Right cardiac atrium (tissue), 5 donors: ENCODE measurements around the gene PHC3. TPM values are rescaled to one million over a fixed set of nuclear protein-coding genes. Genes with fewer than 3 reads are reported as not detected.

Experiments used
- ATAC-seq, 2 donors: fragments of 200-7000 bp; cut with Tn5 transposase; one replicate each; pipeline versions ENCODE4 v1.8.0 to v1.9.1; 2020; ENCODE audit warnings: moderate library complexity in 2 of 2, mild to moderate bottlenecking in 1 of 2
- DNase-seq, 3 donors: peaks; one replicate each; pipeline ENCODE4 v3.0.0-alpha.2; 2020
- H3K27ac ChIP-seq: one replicate; pipeline ENCODE4 v1.5.1; 2013; ENCODE audit warnings: mild to moderate bottlenecking, low read length, control low read depth, moderate library complexity
- H3K27me3 ChIP-seq: one replicate; pipeline ENCODE4 v1.6.1; 2013; ENCODE audit not compliant: control insufficient read depth, insufficient read depth
- H3K4me1 ChIP-seq: one replicate; pipeline ENCODE4 v1.6.1; 2013; ENCODE audit warnings: low read length; ENCODE audit not compliant: control insufficient read depth, insufficient read depth
- H3K4me3 ChIP-seq: one replicate; pipeline ENCODE4 v1.5.1; 2013; ENCODE audit warnings: low read length, control low read depth
- H3K9me3 ChIP-seq: one replicate; pipeline ENCODE4 v1.6.1; 2013; ENCODE audit warnings: low read length; ENCODE audit not compliant: control insufficient read depth
- WGBS: extraction: QIAGEN DNeasy Blood & Tissue Kit; methylation state at CpG from one replicate; pipeline ENCODE4 v1.1.7; 2013; 5-methylcytosine and 5-hydroxymethylcytosine counted together
- intact Hi-C, 4 donors: fragments of 100-400 bp; cut with DNase I; formaldehyde crosslinking; loops; one replicate each; pipeline versions ENCODE4 v1.11.0 to v1.14.0; 2022 to 2023
- polyA plus RNA-seq: library from polyadenylated mRNA; stranded (reverse); fragments of 200-250 nt; gene quantifications from one replicate; pipeline ENCODE4 v1.2.3, GENCODE V29; 2013
- total RNA-seq, 4 donors: library from RNA; stranded (reverse); fragmentation: NEBNext Ultra II Directional; extraction: Animal tissue kit (Norgen Biotek cat#: 25700); gene quantifications; one replicate each; pipeline ENCODE4 v1.2.1, GENCODE V29; 2021
- donor health status: healthy with polysubstance abuse.
- donor health status: DM: no; HTN: yes; CAD: no.
- donor health status: DM: no; HTN: no; CAD: no.
- donor health status: DM: no; HTN: yes; CAD: no; lungs with severe emphysema.
- donor health status: DM: yes; HTN: yes; CAD: no.

The PHC3 gene
- total and polyA plus RNA-seq, 5 donors: 6.2 to 62.4 (median 60.5) TPM

GRCh38 chr3:170189398-170190256, 8.1 kb upstream of the PHC3 start:
- WGBS: 87% methylated on average over 4 of the region's 4 CpGs
- DNase-seq (no peak), ATAC-seq (peak; percentile 32 to 38)
- Histone ChIP-seq H3K4me1 (no peaks in the 10 kb centered on the region), H3K4me3 (no peak overlapping the region), H3K27me3 (no peaks in the 10 kb centered on the region), H3K9me3 (no peaks in the 10 kb centered on the region), H3K27ac (no peak overlapping the region)
- intact Hi-C loops: loop anchor here in 1 of 4 donors (5.0 kb wide), 1 partner anchor 33 kb away; the partner anchor contains the start of gene PRKCI

DNA sequence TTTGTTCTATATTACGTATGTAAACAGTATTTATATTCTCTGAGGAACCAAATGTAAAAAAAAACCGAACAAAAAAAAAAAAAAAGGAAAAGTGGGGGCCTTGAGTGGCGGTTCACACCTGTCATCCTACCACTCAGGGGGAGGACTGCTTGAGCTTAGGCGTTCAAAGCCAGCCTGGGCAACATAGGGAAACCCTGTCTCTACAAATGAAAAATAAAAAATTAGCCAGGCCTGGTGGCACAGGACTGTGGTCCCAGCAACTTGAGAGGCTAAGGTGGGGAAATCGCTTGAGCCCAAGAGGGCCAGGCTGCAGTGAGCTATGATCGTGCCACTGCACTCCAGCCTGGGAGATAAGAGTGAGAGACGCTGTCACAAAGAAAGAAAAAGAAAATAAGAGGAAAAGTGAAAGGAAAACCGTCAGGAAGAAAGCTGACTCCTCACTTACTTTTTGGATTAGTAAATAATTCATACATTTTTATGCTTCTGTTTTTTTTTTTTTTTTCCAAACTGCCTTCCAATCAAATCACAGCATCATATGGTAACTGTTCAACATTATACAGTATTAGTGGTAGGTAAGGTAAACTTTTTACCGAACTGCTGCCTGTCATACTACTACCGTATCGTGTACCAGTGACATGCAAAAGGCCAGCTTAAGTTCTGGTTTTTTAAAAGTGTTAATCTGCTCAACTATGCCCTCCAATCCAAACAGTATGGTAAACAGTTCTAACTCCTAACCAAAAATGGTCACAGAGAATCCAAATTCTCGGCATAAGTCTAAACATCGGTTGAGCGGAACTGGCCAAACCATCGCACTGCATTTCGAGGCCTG, 1.2 kb downstream of the PHC3 start:
- no peaks in the 10 kb centered on the region for H3K27me3 ChIP-seq
- peak overlapping the region; percentile 78 for H3K4me3 ChIP-seq
- peaks cover 2% of the 10 kb centered on the region for H3K4me1 ChIP-seq
- H3K9me3 ChIP-seq: no peaks in the 10 kb centered on the region
- intact Hi-C loops: no loop called here
- H3K27ac ChIP-seq: peak overlapping the region; percentile 64
- no peak for DNase-seq
- WGBS: 9% methylated on average over 16 of the region's 16 CpGs
- peak; percentile 2 to 22 for ATAC-seq

GRCh38 chr3:170179432-170179831, 2.1 kb downstream of the PHC3 start:
- Histone ChIP-seq H3K4me1 (peaks cover 2% of the 10 kb centered on the region), H3K27ac (no peak overlapping the region), H3K9me3 (no peaks in the 10 kb centered on the region), H3K27me3 (no peaks in the 10 kb centered on the region), H3K4me3 (peak overlapping the region; percentile 78)
- intact Hi-C loops: no loop called here
- ATAC-seq (no peak), DNase-seq (no peak)
- 29% methylated on average over 1 of the region's 1 CpG for WGBS

GRCh38 chr3:170178651-170179050, 2.9 kb downstream of the PHC3 start:
- peaks cover 2% of the 10 kb centered on the region for H3K4me1 ChIP-seq
- H3K4me3 ChIP-seq: no peak overlapping the region
- no peak overlapping the region for H3K27ac ChIP-seq
- H3K27me3 ChIP-seq: no peaks in the 10 kb centered on the region
- H3K9me3 ChIP-seq: no peaks in the 10 kb centered on the region
- WGBS: 79% methylated on average over 3 of the region's 3 CpGs
- ATAC-seq (no peak), DNase-seq (no peak)
- intact Hi-C loops: no loop called here

- intact Hi-C loops: no loop called here
- ATAC-seq (no peak), DNase-seq (no peak)
- Histone ChIP-seq H3K27ac (no peak overlapping the region), H3K9me3 (no peaks in the 10 kb centered on the region), H3K4me3 (no peak overlapping the region), H3K27me3 (no peaks in the 10 kb centered on the region), H3K4me1 (no peaks in the 10 kb centered on the region)
- 86% methylated on average over 1 of the region's 1 CpG for WGBS
Observed at GRCh38 chr3:170171563-170171962, 10.0 kb downstream of the PHC3 start.

DNA sequence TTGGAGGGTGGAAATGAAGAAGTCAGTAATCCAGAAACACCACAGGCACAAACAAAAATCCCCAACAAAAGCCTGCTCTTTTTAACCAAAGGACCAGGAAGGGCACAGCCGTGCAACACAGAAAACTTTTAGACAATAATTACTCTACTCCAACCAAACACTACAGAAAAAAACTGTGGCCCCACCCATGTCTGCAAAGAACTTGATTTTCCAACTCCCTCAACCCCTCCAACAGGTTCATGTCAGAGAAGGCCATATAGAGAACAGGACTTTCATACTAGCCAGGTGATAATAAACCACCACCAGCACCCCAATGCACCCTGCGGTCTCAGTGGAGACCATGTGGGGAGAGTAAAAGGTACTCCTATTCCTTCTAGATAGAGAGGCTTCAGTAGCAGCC, 16.8 kb downstream of the PHC3 start:
- 77% methylated on average over 2 of the region's 2 CpGs for WGBS

GRCh38 chr3:170163956-170164645, 17.4 kb downstream of the PHC3 start:
- no peak overlapping the region for H3K27ac ChIP-seq
- no peaks in the 10 kb centered on the region for H3K27me3 ChIP-seq
- no peak for ATAC-seq
- no peaks in the 10 kb centered on the region for H3K9me3 ChIP-seq
- no peak overlapping the region for H3K4me3 ChIP-seq
- DNase-seq: no peak
- H3K4me1 ChIP-seq: no peaks in the 10 kb centered on the region
- WGBS: 90% methylated on average over 4 of the region's 4 CpGs
- intact Hi-C loops: no loop called here

More for the DNA sequence above, 16.8 kb downstream of the PHC3 start:
- no peak for ATAC-seq
- no peaks in the 10 kb centered on the region for H3K9me3 ChIP-seq
- H3K27ac ChIP-seq: no peak overlapping the region
- DNase-seq: no peak
- H3K4me3 ChIP-seq: no peak overlapping the region
- intact Hi-C loops: no loop called here
- H3K27me3 ChIP-seq: no peaks in the 10 kb centered on the region
- no peaks in the 10 kb centered on the region for H3K4me1 ChIP-seq

DNA sequence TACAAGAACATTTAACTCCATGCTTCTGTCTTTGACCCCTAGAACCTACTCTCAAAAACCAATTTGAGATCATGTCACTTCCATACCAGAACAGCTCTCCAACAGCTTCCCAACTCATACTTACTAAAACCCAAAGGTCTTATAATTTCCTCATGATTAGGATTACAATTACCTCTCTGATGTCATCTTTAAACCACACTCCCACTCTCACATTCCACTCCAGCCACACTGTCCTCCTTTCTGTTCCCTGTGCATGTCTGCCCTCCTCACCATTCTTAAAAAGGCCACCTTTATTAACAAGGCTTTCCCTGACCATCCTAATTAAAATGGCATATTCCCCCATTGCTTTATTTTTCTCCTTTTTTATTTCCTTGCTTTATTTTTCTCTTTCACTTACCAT, 18.9 kb downstream of the PHC3 start:
- no peaks in the 10 kb centered on the region for H3K4me1 ChIP-seq
- no peak overlapping the region for H3K4me3 ChIP-seq
- H3K9me3 ChIP-seq: no peaks in the 10 kb centered on the region
- H3K27me3 ChIP-seq: no peaks in the 10 kb centered on the region
- H3K27ac ChIP-seq: no peak overlapping the region
- intact Hi-C loops: no loop called here
- ATAC-seq: no peak
- no peak for DNase-seq

DNA sequence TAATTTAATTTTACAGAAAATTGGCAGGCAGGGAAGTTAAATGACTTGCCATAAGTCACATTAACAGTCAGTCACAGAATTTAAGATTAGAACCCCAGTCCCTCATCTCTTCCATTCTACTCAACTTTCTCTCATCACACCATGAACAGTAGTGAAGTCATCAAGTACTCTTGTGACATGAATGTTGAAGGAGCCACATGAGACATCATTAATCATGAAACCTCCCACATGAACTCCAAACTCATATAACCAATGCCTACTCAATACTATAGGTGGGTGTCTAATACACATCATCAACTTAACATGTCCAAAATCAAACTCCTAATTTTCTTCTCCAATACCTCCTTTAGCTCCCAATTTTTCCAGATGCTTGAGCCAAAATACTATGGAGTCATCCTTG, 19.5 kb downstream of the PHC3 start:
- intact Hi-C loops: no loop called here
- no peak overlapping the region for H3K27ac ChIP-seq
- H3K4me1 ChIP-seq: no peaks in the 10 kb centered on the region
- DNase-seq (no peak), ATAC-seq (no peak)
- H3K4me3 ChIP-seq: no peak overlapping the region
- H3K9me3 ChIP-seq: no peaks in the 10 kb centered on the region
- no peaks in the 10 kb centered on the region for H3K27me3 ChIP-seq

GRCh38 chr3:170159933-170160332, 21.6 kb downstream of the PHC3 start:
- WGBS: 95% methylated on average over 2 of the region's 2 CpGs
- Histone ChIP-seq H3K27ac (no peak overlapping the region), H3K9me3 (no peaks in the 10 kb centered on the region), H3K4me1 (peaks cover 1% of the 10 kb centered on the region), H3K27me3 (no peaks in the 10 kb centered on the region), H3K4me3 (no peak overlapping the region)
- DNase-seq (no peak), ATAC-seq (no peak)
- intact Hi-C loops: no loop called here

GRCh38 chr3:170159459-170159858, 22.1 kb downstream of the PHC3 start:
- 96% methylated on average over 1 of the region's 1 CpG for WGBS
- H3K4me1 ChIP-seq: peaks cover 5% of the 10 kb centered on the region

More at GRCh38 chr3:170159459-170159858, 22.1 kb downstream of the PHC3 start:
- no peak overlapping the region for H3K4me3 ChIP-seq
- ATAC-seq (no peak), DNase-seq (no peak)
- intact Hi-C loops: no loop called here
- H3K27ac ChIP-seq: no peak overlapping the region
- no peaks in the 10 kb centered on the region for H3K27me3 ChIP-seq
- H3K9me3 ChIP-seq: no peaks in the 10 kb centered on the region
